Naive B cell (primary cell): ENCODE measurements around the gene PXYLP1. TPM values are rescaled to one million over a fixed set of nuclear protein-coding genes. Genes with fewer than 3 reads are reported as not detected.
A peak's percentile ranks its signal among the peaks of the same experiment; 100 is the strongest.

Source experiments
- ATAC-seq, 2 donors: fragments of 150-1000 bp; cut with Tn5 transposase; 2 replicates each; pipeline ENCODE4 v1.10.0; 2021; ENCODE audit warnings: low read depth in 2 of 2, mild to moderate bottlenecking in 2 of 2, moderate library complexity in 2 of 2
- DNase-seq: peaks from one replicate; pipeline ENCODE4 v3.0.0; 2022
- H3K27ac Mint-ChIP-seq, 6 donors: one replicate each; pipeline ENCODE4 v1.8.0; 2020 to 2022; ENCODE audit warnings: mild to moderate bottlenecking in 6 of 6, mixed read lengths in 6 of 6, moderate library complexity in 5 of 6, inconsistent platforms in 2 of 6
- H3K27me3 Mint-ChIP-seq, 3 donors: one replicate each; pipeline ENCODE4 v1.8.0; 2021 to 2022; ENCODE audit warnings: mixed read lengths in 3 of 3, mild to moderate bottlenecking in 1 of 3
- H3K36me3 Mint-ChIP-seq, 2 donors: one replicate each; pipeline ENCODE4 v1.8.0; 2020 to 2022; ENCODE audit warnings: mixed read lengths in 2 of 2, inconsistent platforms in 1 of 2, mild to moderate bottlenecking in 1 of 2
- H3K4me1 Mint-ChIP-seq, 3 donors: one replicate each; pipeline ENCODE4 v1.8.0; 2020 to 2022; ENCODE audit warnings: mixed read lengths in 3 of 3, inconsistent platforms in 1 of 3, mild to moderate bottlenecking in 1 of 3, moderate library complexity in 1 of 3
- H3K4me3 Mint-ChIP-seq, 8 donors: one replicate each; pipeline ENCODE4 v1.8.0; 2020 to 2022; ENCODE audit warnings: mild to moderate bottlenecking in 8 of 8, mixed read lengths in 8 of 8, moderate library complexity in 8 of 8, inconsistent platforms in 2 of 8
- H3K9me3 Mint-ChIP-seq, 7 donors: one replicate each; pipeline ENCODE4 v1.8.0; 2020 to 2022; ENCODE audit warnings: mixed read lengths in 7 of 7, mild to moderate bottlenecking in 5 of 7, inconsistent platforms in 2 of 7, moderate library complexity in 1 of 7
- polyA plus RNA-seq, 6 donors: library from polyadenylated mRNA; unstranded; fragments of 300-500 nt; fragmentation: Illumina TruSeq; gene quantifications; one replicate each; pipeline ENCODE4 v1.2.3, GENCODE V29; 2021; ENCODE audit warnings: low read depth in 6 of 6

The PXYLP1 gene
- polyA plus RNA-seq, 6 donors from 2014 or later: 0.17 to 2.4 (median 1.2) TPM

GRCh38 chr3:141212555-141212954 lies 19.1 kb upstream of the PXYLP1 start:
- Mint-ChIP-seq H3K36me3 (no peaks in the 10 kb centered on the region), H3K9me3 (peaks cover 0 to 5% (median 0%) of the 10 kb centered on the region in 7 donors), H3K27me3 (peaks cover 5 to 13% (median 10%) of the 10 kb centered on the region in 3 donors), H3K4me1 (no peaks in the 10 kb centered on the region), H3K27ac (no peak overlapping the region), H3K4me3 (no peak overlapping the region)
- DNase-seq (no peak), ATAC-seq (no peak)

GRCh38 chr3:141216975-141217374 lies 14.7 kb upstream of the PXYLP1 start:
- Mint-ChIP-seq H3K4me3 (no peak overlapping the region), H3K36me3 (no peaks in the 10 kb centered on the region), H3K27me3 (peaks cover 28 to 40% (median 34%) of the 10 kb centered on the region in 3 donors), H3K27ac (no peak overlapping the region), H3K4me1 (no peaks in the 10 kb centered on the region), H3K9me3 (peaks cover 0 to 5% (median under 1%) of the 10 kb centered on the region in 7 donors)
- DNase-seq (no peak), ATAC-seq (no peak)

GRCh38 chr3:141217389-141217788 lies 14.2 kb upstream of the PXYLP1 start:
- no peak for ATAC-seq
- Mint-ChIP-seq H3K9me3 (peaks cover 0 to 5% (median 3%) of the 10 kb centered on the region in 7 donors), H3K27me3 (peaks cover 30 to 44% (median 39%) of the 10 kb centered on the region in 3 donors), H3K4me3 (no peak overlapping the region), H3K4me1 (no peaks in the 10 kb centered on the region), H3K27ac (no peak overlapping the region), H3K36me3 (no peaks in the 10 kb centered on the region)
- DNase-seq: no peak

- Mint-ChIP-seq H3K4me1 (no peaks in the 10 kb centered on the region), H3K36me3 (peaks cover 0 to 3% of the 10 kb centered on the region in 2 donors), H3K4me3 (no peak overlapping the region), H3K27me3 (peaks cover 32 to 48% (median 39%) of the 10 kb centered on the region in 3 donors), H3K27ac (peak overlapping the region in 1 of 6 donors; percentile 23), H3K9me3 (peaks cover 0 to 14% (median 5%) of the 10 kb centered on the region in 7 donors)
- ATAC-seq: no peak
- no peak for DNase-seq
Observed at GRCh38 chr3:141218162-141218835, 13.3 kb upstream of the PXYLP1 start.

GRCh38 chr3:141218926-141219325 lies 12.7 kb upstream of the PXYLP1 start:
- H3K27me3 Mint-ChIP-seq: peaks cover 38 to 55% (median 39%) of the 10 kb centered on the region in 3 donors
- peaks cover 0 to 8% of the 10 kb centered on the region in 2 donors for H3K36me3 Mint-ChIP-seq
- H3K4me1 Mint-ChIP-seq: no peaks in the 10 kb centered on the region
- peaks cover 0 to 20% (median 9%) of the 10 kb centered on the region in 7 donors for H3K9me3 Mint-ChIP-seq
- no peak overlapping the region for H3K4me3 Mint-ChIP-seq
- no peak for DNase-seq
- ATAC-seq: no peak
- no peak overlapping the region for H3K27ac Mint-ChIP-seq

- peaks cover 22 to 53% (median 24%) of the 10 kb centered on the region in 3 donors for H3K27me3 Mint-ChIP-seq
- DNase-seq: no peak
- no peak overlapping the region for H3K4me3 Mint-ChIP-seq
- no peak overlapping the region for H3K27ac Mint-ChIP-seq
- ATAC-seq: no peak
- no peaks in the 10 kb centered on the region for H3K4me1 Mint-ChIP-seq
- H3K36me3 Mint-ChIP-seq: peaks cover 0 to 8% of the 10 kb centered on the region in 2 donors
- H3K9me3 Mint-ChIP-seq: peaks cover 0 to 27% (median 15%) of the 10 kb centered on the region in 7 donors
Observed at GRCh38 chr3:141223673-141224166, 7.9 kb upstream of the PXYLP1 start.

- H3K27ac Mint-ChIP-seq: no peak overlapping the region
- H3K4me1 Mint-ChIP-seq: peaks cover 12 to 18% (median 13%) of the 10 kb centered on the region in 3 donors
- DNase-seq (no peak), ATAC-seq (no peak)
- peaks cover 0 to 8% of the 10 kb centered on the region in 2 donors for H3K36me3 Mint-ChIP-seq
- peak overlapping the region in 1 of 8 donors; percentile 36 for H3K4me3 Mint-ChIP-seq
- peaks cover 15 to 37% (median 17%) of the 10 kb centered on the region in 3 donors for H3K27me3 Mint-ChIP-seq
- H3K9me3 Mint-ChIP-seq: peaks cover 0 to 27% (median 15%) of the 10 kb centered on the region in 7 donors
Observed at GRCh38 chr3:141225939-141226338, 5.7 kb upstream of the PXYLP1 start.

- DNase-seq (no peak), ATAC-seq (no peak)
- H3K36me3 Mint-ChIP-seq: peaks cover 0 to 8% of the 10 kb centered on the region in 2 donors
- H3K9me3 Mint-ChIP-seq: peaks cover 0 to 24% (median 15%) of the 10 kb centered on the region in 7 donors
- no peak overlapping the region for H3K4me3 Mint-ChIP-seq
- peaks cover 14 to 20% (median 15%) of the 10 kb centered on the region in 3 donors for H3K4me1 Mint-ChIP-seq
- peaks cover 3 to 24% (median 7%) of the 10 kb centered on the region in 3 donors for H3K27me3 Mint-ChIP-seq
- no peak overlapping the region for H3K27ac Mint-ChIP-seq
Observed at GRCh38 chr3:141227216-141227615, 4.4 kb upstream of the PXYLP1 start.

GRCh38 chr3:141227752-141228151 lies 3.9 kb upstream of the PXYLP1 start:
- Mint-ChIP-seq H3K27me3 (peaks cover 0 to 19% (median 7%) of the 10 kb centered on the region in 3 donors), H3K4me1 (peaks cover 19 to 26% (median 19%) of the 10 kb centered on the region in 3 donors), H3K4me3 (peak overlapping the region in 1 of 8 donors; percentile 13), H3K9me3 (peaks cover 0 to 18% (median 12%) of the 10 kb centered on the region in 7 donors), H3K36me3 (peaks cover 0 to 8% of the 10 kb centered on the region in 2 donors), H3K27ac (no peak overlapping the region)
- no peak for DNase-seq
- no peak for ATAC-seq

GRCh38 chr3:141228395-141228794 lies 3.2 kb upstream of the PXYLP1 start:
- H3K27ac Mint-ChIP-seq: no peak overlapping the region
- peaks cover 20 to 27% (median 21%) of the 10 kb centered on the region in 3 donors for H3K4me1 Mint-ChIP-seq
- peak overlapping the region in 1 of 8 donors; percentile 95 for H3K4me3 Mint-ChIP-seq
- no peak for ATAC-seq
- H3K36me3 Mint-ChIP-seq: peaks cover 0 to 4% of the 10 kb centered on the region in 2 donors
- peaks cover 0 to 16% (median 4%) of the 10 kb centered on the region in 3 donors for H3K27me3 Mint-ChIP-seq
- H3K9me3 Mint-ChIP-seq: peaks cover 0 to 15% (median 8%) of the 10 kb centered on the region in 7 donors
- no peak for DNase-seq

- H3K9me3 Mint-ChIP-seq: peaks cover 0 to 8% (median 3%) of the 10 kb centered on the region in 7 donors
- peaks cover 0 to 11% (median 0%) of the 10 kb centered on the region in 3 donors for H3K27me3 Mint-ChIP-seq
- peak overlapping the region in 6 of 8 donors; percentile 40 to 95 (median 78) for H3K4me3 Mint-ChIP-seq
- ATAC-seq (no peak), DNase-seq (no peak)
- H3K4me1 Mint-ChIP-seq: peaks cover 20 to 27% (median 21%) of the 10 kb centered on the region in 3 donors
- H3K36me3 Mint-ChIP-seq: no peaks in the 10 kb centered on the region
- H3K27ac Mint-ChIP-seq: peak overlapping the region in 3 of 6 donors; percentile 6 to 89 (median 11)
Observed at GRCh38 chr3:141229132-141229531, 2.5 kb upstream of the PXYLP1 start.

GRCh38 chr3:141230293-141230692 lies 1.3 kb upstream of the PXYLP1 start:
- no peaks in the 10 kb centered on the region for H3K36me3 Mint-ChIP-seq
- H3K9me3 Mint-ChIP-seq: peaks cover 0 to 6% (median 2%) of the 10 kb centered on the region in 7 donors
- H3K4me1 Mint-ChIP-seq: peaks cover 20 to 27% (median 21%) of the 10 kb centered on the region in 3 donors
- ATAC-seq (no peak), DNase-seq (no peak)
- H3K27ac Mint-ChIP-seq: peak overlapping the region; percentile 7 to 96 (median 91)
- peak overlapping the region; percentile 86 to 98 (median 95) for H3K4me3 Mint-ChIP-seq
- H3K27me3 Mint-ChIP-seq: peaks cover 0 to 6% (median 0%) of the 10 kb centered on the region in 3 donors

GRCh38 chr3:141231952-141232823 lies 563 bp downstream of the PXYLP1 start:
- Mint-ChIP-seq H3K36me3 (no peaks in the 10 kb centered on the region), H3K9me3 (no peaks in the 10 kb centered on the region), H3K27ac (peak overlapping the region in 2 of 6 donors; percentile 0 to 65), H3K4me3 (peak overlapping the region; percentile 77 to 95 (median 89)), H3K27me3 (no peaks in the 10 kb centered on the region), H3K4me1 (peaks cover 20 to 27% (median 21%) of the 10 kb centered on the region in 3 donors)
- DNase-seq: peak; percentile 16
- peak; percentile 5 to 22 for ATAC-seq
